ENCODE results near the gene PC.

GRCh38 chr11:66818231-66818955 lies 139.8 kb downstream of the PC start:
- TF ChIP-seq POLR2AphosphoS5 (IDR thresholded peaks at IDR 0.05; ENCODE audit: low read depth, low read length): no peak
- no peak for TF ChIP-seq TAF1 (IDR thresholded peaks at IDR 0.05; ENCODE audit: borderline replicate concordance, low read depth, low read length)
- no peak for TF ChIP-seq REST (IDR thresholded peaks at IDR 0.05; ENCODE audit: low read depth, low read length)
- no peak for TF ChIP-seq CTCF (IDR thresholded peaks at IDR 0.05)
- no peak for TF ChIP-seq MEF2A (IDR thresholded peaks at IDR 0.05; ENCODE audit: borderline replicate concordance, low read depth)
- TF ChIP-seq EP300 (IDR thresholded peaks at IDR 0.05; ENCODE audit: borderline replicate concordance in 1 of 2, low read depth in 1 of 2, low read length in 1 of 2): no peak
- TF ChIP-seq YY1 (IDR thresholded peaks at IDR 0.05; ENCODE audit: low read depth): no peak
- no peak for TF ChIP-seq PBX3 (IDR thresholded peaks at IDR 0.05)
- TF ChIP-seq USF2 (IDR thresholded peaks at IDR 0.05; ENCODE audit: borderline replicate concordance, low read depth, low read length): no peak
- TF ChIP-seq MAX (IDR thresholded peaks at IDR 0.05; ENCODE audit: low read depth): no peak
- TF ChIP-seq RAD21 (IDR thresholded peaks at IDR 0.05; ENCODE audit: low read length): no peak
- TF ChIP-seq RFX5 (IDR thresholded peaks at IDR 0.05; ENCODE audit: low read length): no peak
- no peak for TF ChIP-seq JUND (IDR thresholded peaks at IDR 0.05)

Data from SK-N-SH (cell line).